AG09319 (cell line): Measurements from ENCODE around the gene CA10.

Source experiments
- DNase-seq: peaks from one replicate; pipeline ENCODE4 v3.0.0-alpha.2; 2010; ENCODE audit warnings: low read depth; ENCODE audit errors: extremely low read depth
- CTCF ChIP-seq: IDR thresholded peaks from 2 replicates; pipeline ENCODE4 v1.5.1; 2011; ENCODE audit warnings: low read depth, mild to moderate bottlenecking, inconsistent platforms, low read length, moderate library complexity

Gene CA10

GRCh38 chr17:51733166-51733565, 425.3 kb downstream of the CA10 start:
- no peak for TF ChIP-seq CTCF
- no peak for DNase-seq

GRCh38 chr17:51731941-51732722, 426.4 kb downstream of the CA10 start:
- no peak for TF ChIP-seq CTCF
- no peak for DNase-seq

GRCh38 chr17:51730303-51731050, 428.0 kb downstream of the CA10 start:
- no peak for DNase-seq
- no peak for TF ChIP-seq CTCF

GRCh38 chr17:51725185-51725584, 433.3 kb downstream of the CA10 start:
- no peak for DNase-seq
- TF ChIP-seq CTCF, result no peak

GRCh38 chr17:51724043-51724580, 434.4 kb downstream of the CA10 start:
- no peak for TF ChIP-seq CTCF
- no peak for DNase-seq

GRCh38 chr17:51722994-51723393, 435.5 kb downstream of the CA10 start:
- DNase-seq, result no peak
- no peak for TF ChIP-seq CTCF

- TF ChIP-seq CTCF, result no peak
- no peak for DNase-seq
Observed at GRCh38 chr17:51721730-51722129, 436.8 kb downstream of the CA10 start.
